Activated B cell treated with CpG ODN at 0.5 μM for 24 hours (primary cell): Measurements from ENCODE around the gene KIAA0040. TPM values are rescaled to one million over a fixed set of nuclear protein-coding genes. Genes with fewer than 3 reads are reported as not detected.

ENCODE experiments used
- ATAC-seq: fragments of 200-7000 bp; cut with Tn5 transposase; one replicate; pipeline ENCODE4 v1.10.0; 2021; ENCODE audit warnings: low read depth, mild to moderate bottlenecking, moderate library complexity
- CTCF ChIA-PET: fragments of 350-600 bp; sonication (Branson Sonifier 250); formaldehyde crosslinking; loops from one replicate; lab custom pipeline; 2021; ENCODE audit warnings: antibody characterized with exemption; lab: Charles Lee
- POLR2A ChIA-PET: fragments of 350-600 bp; sonication (Branson Sonifier 250); formaldehyde crosslinking; loops from one replicate; lab custom pipeline; 2021; ENCODE audit warnings: antibody characterized with exemption; lab: Charles Lee
- DNase-seq: peaks from one replicate; pipeline ENCODE4 v3.0.0; 2022
- H3K27ac Mint-ChIP-seq: one replicate; pipeline ENCODE4 v1.8.0; 2020; ENCODE audit warnings: mixed read lengths
- H3K27me3 Mint-ChIP-seq: one replicate; pipeline ENCODE4 v1.8.0; 2021; ENCODE audit warnings: mixed read lengths
- H3K36me3 Mint-ChIP-seq: one replicate; pipeline ENCODE4 v1.8.0; 2021; ENCODE audit warnings: low read depth, mixed read lengths
- H3K4me1 Mint-ChIP-seq: one replicate; pipeline ENCODE4 v1.8.0; 2021; ENCODE audit warnings: mixed read lengths
- H3K4me3 Mint-ChIP-seq: one replicate; pipeline ENCODE4 v1.8.0; 2020; ENCODE audit warnings: mild to moderate bottlenecking, mixed read lengths
- H3K9me3 Mint-ChIP-seq: one replicate; pipeline ENCODE4 v1.8.0; 2020; ENCODE audit warnings: mixed read lengths
- intact Hi-C: fragments of 100-400 bp; cut with micrococcal nuclease; formaldehyde crosslinking; loops from one replicate; pipeline ENCODE4 v1.15.1; 2024
- total RNA-seq: library from RNA; stranded (reverse); gene quantifications from 2 replicates; pipeline ENCODE4 v1.2.3, GENCODE V29; 2022
- TF ChIP-seq, protein P1 (sequence below): fragments of 200-600 bp; IDR thresholded peaks from one replicate; pipeline ENCODE4 v1.8.0; 2022; ENCODE audit warnings: antibody characterized with exemption, mild to moderate bottlenecking

Gene KIAA0040
- total RNA-seq, 1 donor from 2014 or later = 57.2 TPM

DNA sequence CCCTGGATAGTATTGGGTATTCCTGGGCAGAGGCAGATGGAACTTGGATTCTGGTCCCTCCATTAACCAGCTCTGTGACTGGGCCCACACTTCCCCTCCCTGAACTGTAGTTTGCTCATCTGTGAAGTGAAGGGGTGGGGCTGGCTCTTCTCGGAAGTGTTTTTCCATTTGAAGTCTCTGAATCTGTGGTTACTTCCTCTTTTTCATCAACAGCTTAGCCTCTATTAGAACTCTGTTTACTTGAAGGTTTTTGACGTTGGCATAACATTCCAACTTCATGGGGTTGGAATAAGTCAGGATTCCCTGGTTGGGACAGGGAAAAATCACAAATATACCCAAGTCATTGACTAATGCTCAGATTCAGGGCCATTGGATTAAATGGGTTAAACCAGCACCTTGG, 3.6 kb downstream of the KIAA0040 start:
- POLR2A ChIA-PET = interaction anchor here (0.9 to 3.1 kb wide), 11 partner anchors 8 to 190 kb away, joined by 3 to 16 read pairs (median 5); partner anchors contain the start of gene MRPS14
- peak overlapping the region; percentile 99 for H3K4me3 Mint-ChIP-seq
- CTCF ChIA-PET = interaction anchor here (1.4 to 3.4 kb wide), 8 partner anchors 11 to 132 kb away, joined by 4 to 24 read pairs (median 10); no protein-coding TSS in a partner anchor
- H3K27me3 Mint-ChIP-seq = no peaks in the 10 kb centered on the region
- no peaks in the 10 kb centered on the region for H3K9me3 Mint-ChIP-seq
- H3K36me3 Mint-ChIP-seq = peaks cover 61% of the 10 kb centered on the region
- H3K4me1 Mint-ChIP-seq = peaks cover 93% of the 10 kb centered on the region
- TF ChIP-seq, protein P1, sequence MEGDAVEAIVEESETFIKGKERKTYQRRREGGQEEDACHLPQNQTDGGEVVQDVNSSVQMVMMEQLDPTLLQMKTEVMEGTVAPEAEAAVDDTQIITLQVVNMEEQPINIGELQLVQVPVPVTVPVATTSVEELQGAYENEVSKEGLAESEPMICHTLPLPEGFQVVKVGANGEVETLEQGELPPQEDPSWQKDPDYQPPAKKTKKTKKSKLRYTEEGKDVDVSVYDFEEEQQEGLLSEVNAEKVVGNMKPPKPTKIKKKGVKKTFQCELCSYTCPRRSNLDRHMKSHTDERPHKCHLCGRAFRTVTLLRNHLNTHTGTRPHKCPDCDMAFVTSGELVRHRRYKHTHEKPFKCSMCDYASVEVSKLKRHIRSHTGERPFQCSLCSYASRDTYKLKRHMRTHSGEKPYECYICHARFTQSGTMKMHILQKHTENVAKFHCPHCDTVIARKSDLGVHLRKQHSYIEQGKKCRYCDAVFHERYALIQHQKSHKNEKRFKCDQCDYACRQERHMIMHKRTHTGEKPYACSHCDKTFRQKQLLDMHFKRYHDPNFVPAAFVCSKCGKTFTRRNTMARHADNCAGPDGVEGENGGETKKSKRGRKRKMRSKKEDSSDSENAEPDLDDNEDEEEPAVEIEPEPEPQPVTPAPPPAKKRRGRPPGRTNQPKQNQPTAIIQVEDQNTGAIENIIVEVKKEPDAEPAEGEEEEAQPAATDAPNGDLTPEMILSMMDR = no peak
- peak; percentile 40 for DNase-seq
- intact Hi-C loops = loop anchor here (1.0 to 2.0 kb wide), 4 partner anchors 9 to 130 kb away; no protein-coding TSS in a partner anchor
- peak; percentile 75 for ATAC-seq
- H3K27ac Mint-ChIP-seq = peak overlapping the region; percentile 97

GRCh38 chr1:175186433-175187160, 6.0 kb downstream of the KIAA0040 start:
- intact Hi-C loops = no loop called here
- peak overlapping the region; percentile 97 for H3K27ac Mint-ChIP-seq
- DNase-seq = no peak
- peaks cover 78% of the 10 kb centered on the region for H3K36me3 Mint-ChIP-seq
- ATAC-seq = no peak
- TF ChIP-seq, protein P1 = no peak
- no peaks in the 10 kb centered on the region for H3K9me3 Mint-ChIP-seq
- ChIA-PET CTCF (interaction anchor here (1.1 to 3.4 kb wide), 4 partner anchors 31 to 134 kb away, joined by 3 to 24 read pairs (median 8); no protein-coding TSS in a partner anchor), POLR2A (interaction anchor here (1.3 kb wide), 1 partner anchor 8 kb away, joined by 4 read pairs; no protein-coding TSS in a partner anchor)
- peaks cover 100% of the 10 kb centered on the region for H3K4me1 Mint-ChIP-seq
- peak overlapping the region; percentile 72 for H3K4me3 Mint-ChIP-seq
- no peaks in the 10 kb centered on the region for H3K27me3 Mint-ChIP-seq

DNA sequence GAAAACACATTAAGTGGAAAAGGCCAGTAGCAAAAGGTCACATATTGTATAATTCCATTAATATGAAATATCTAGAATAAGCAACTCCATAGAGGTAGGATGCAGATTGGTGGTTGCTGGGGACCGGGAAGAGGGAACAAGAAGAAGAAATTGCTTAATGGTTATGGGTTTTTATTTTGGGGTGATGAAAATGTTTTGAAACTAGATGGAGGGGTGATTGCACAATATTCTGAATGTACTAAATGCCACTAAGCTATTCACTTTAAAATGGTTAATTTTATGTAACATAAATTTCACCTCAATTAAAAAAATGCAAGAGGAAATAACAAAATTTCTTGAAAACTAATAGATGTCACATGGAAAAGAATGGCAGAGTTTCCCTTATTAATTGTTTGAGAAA, 6.7 kb downstream of the KIAA0040 start:
- Mint-ChIP-seq H3K9me3 (no peaks in the 10 kb centered on the region), H3K4me1 (peaks cover 100% of the 10 kb centered on the region), H3K27ac (peak overlapping the region; percentile 97), H3K4me3 (peak overlapping the region; percentile 55), H3K36me3 (peaks cover 80% of the 10 kb centered on the region), H3K27me3 (no peaks in the 10 kb centered on the region)
- TF ChIP-seq, protein P1 = no peak
- DNase-seq (no peak), ATAC-seq (no peak)
- CTCF ChIA-PET = interaction anchor here (3.3 kb wide), 1 partner anchor 133 kb away, joined by 12 read pairs; no protein-coding TSS in a partner anchor
- POLR2A ChIA-PET = interaction anchor here (1.3 kb wide), 1 partner anchor 9 kb away, joined by 4 read pairs; no protein-coding TSS in a partner anchor
- intact Hi-C loops = no loop called here

DNA sequence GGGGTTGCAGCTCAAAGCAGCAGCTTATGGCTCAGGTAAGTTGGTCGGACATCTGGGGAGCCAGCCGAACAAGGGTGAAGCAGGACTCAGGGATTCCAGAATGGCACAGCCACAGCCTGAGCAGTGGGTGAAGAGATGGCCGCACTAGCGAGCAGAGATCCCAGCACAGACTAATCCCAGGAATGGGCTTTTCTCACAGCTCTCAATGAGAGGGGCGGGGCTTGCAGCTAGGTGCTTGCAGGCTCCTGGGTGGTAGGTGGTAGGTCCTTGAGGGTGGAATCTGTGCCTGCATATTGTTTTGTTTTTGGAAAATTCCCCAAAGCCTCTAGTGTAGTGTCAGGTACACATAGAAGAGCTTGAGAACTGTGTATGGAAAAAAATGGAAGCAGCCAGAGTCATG, 9.0 kb downstream of the KIAA0040 start:
- peaks cover 81% of the 10 kb centered on the region for H3K36me3 Mint-ChIP-seq
- intact Hi-C loops = no loop called here
- no peak overlapping the region for H3K4me3 Mint-ChIP-seq
- POLR2A ChIA-PET = interaction anchor here (1.3 kb wide), 1 partner anchor 10 kb away, joined by 4 read pairs; no protein-coding TSS in a partner anchor
- DNase-seq = no peak
- H3K27ac Mint-ChIP-seq = peak overlapping the region; percentile 73
- TF ChIP-seq, protein P1 = no peak
- peaks cover 99% of the 10 kb centered on the region for H3K4me1 Mint-ChIP-seq
- no peaks in the 10 kb centered on the region for H3K27me3 Mint-ChIP-seq
- ATAC-seq = no peak
- CTCF ChIA-PET = interaction anchor here (1.3 to 2.5 kb wide), 2 partner anchors 8 to 28 kb away, joined by 4 to 7 read pairs; no protein-coding TSS in a partner anchor
- no peaks in the 10 kb centered on the region for H3K9me3 Mint-ChIP-seq
